Fibroblast of lung (primary cell): ENCODE data around the gene PRKACB. TPM values are rescaled to one million over a fixed set of nuclear protein-coding genes. Genes with fewer than 3 reads are reported as not detected.

Experiments
- DNase-seq, 2 donors: peaks; one replicate each; pipeline versions ENCODE4 v3.0.0 to v3.0.0-alpha.2; 2010; ENCODE audit warnings: low read depth in 2 of 2
- H2AFZ ChIP-seq: 2 replicates; pipeline ENCODE4 v1.5.1; 2012; ENCODE audit warnings: low read length, control low read depth, inconsistent platforms
- H3K27ac ChIP-seq: 2 replicates; pipeline ENCODE4 v1.5.1; 2011; ENCODE audit warnings: low read length, control low read depth; ENCODE audit not compliant: insufficient read depth
- H3K27me3 ChIP-seq: 2 replicates; pipeline ENCODE4 v1.5.1; 2011; ENCODE audit warnings: mild to moderate bottlenecking, low read length; ENCODE audit not compliant: control insufficient read depth, insufficient read depth
- H3K36me3 ChIP-seq: 2 replicates; pipeline ENCODE4 v1.5.1; 2011; ENCODE audit warnings: low read length; ENCODE audit not compliant: control insufficient read depth, insufficient read depth
- H3K4me1 ChIP-seq: 2 replicates; pipeline ENCODE4 v1.5.1; 2011; ENCODE audit warnings: low read length; ENCODE audit not compliant: control insufficient read depth, insufficient read depth; ENCODE audit errors: extremely low read depth
- H3K4me2 ChIP-seq: 2 replicates; pipeline ENCODE4 v1.5.1; 2011; ENCODE audit warnings: low read length, control low read depth; ENCODE audit not compliant: insufficient read depth; ENCODE audit errors: extremely low read depth
- H3K4me3 ChIP-seq, 4 experiments: fragments of 200-600 bp in 1 of 4; sonication (generic) in 1 of 4; replicated peaks in 1 of 4; 2 replicates each; pipeline ENCODE4 v1.5.1; 2011 to 2016; ENCODE audit warnings: low read length in 4 of 4, low read depth in 3 of 4, mild to moderate bottlenecking in 3 of 4, control low read depth in 2 of 4, inconsistent platforms in 1 of 4, mixed read lengths in 1 of 4; ENCODE audit not compliant: insufficient read depth in 1 of 4; ENCODE audit errors: control extremely low read depth in 1 of 4
- H3K79me2 ChIP-seq: 2 replicates; pipeline ENCODE4 v1.5.1; 2012; ENCODE audit warnings: mild to moderate bottlenecking, low read length, inconsistent platforms; ENCODE audit not compliant: control insufficient read depth, insufficient read depth
- H3K9ac ChIP-seq: 2 replicates; pipeline ENCODE4 v1.5.1; 2011; ENCODE audit warnings: mild to moderate bottlenecking, low read length, control low read depth; ENCODE audit not compliant: insufficient read depth
- H3K9me3 ChIP-seq: 2 replicates; pipeline ENCODE4 v1.5.1; 2012; ENCODE audit warnings: low read depth, low read length; ENCODE audit not compliant: control insufficient read depth, insufficient read depth
- H4K20me1 ChIP-seq: 2 replicates; pipeline ENCODE4 v1.5.1; 2011; ENCODE audit warnings: low read length; ENCODE audit not compliant: control insufficient read depth, insufficient read depth; ENCODE audit errors: extremely low read depth
- EZH2 ChIP-seq: IDR thresholded peaks from 2 replicates; pipeline ENCODE4 v1.5.1; 2012; ENCODE audit warnings: low read length, control low read depth, mild to moderate bottlenecking; ENCODE audit errors: missing control alignments
- polyA plus RNA-seq, 2 donors: library from polyadenylated mRNA; depleted of rRNA in 1 of 2; stranded (reverse) in 1 of 2; unstranded in 1 of 2; fragments of >200 nt; gene quantifications; 2 replicates each; pipeline ENCODE4 v1.2.1, GENCODE V29; 2011 to 2012; ENCODE audit warnings: missing spikeins in 1 of 2
- total RNA-seq: library from RNA; depleted of rRNA; stranded (reverse); fragments of >200 nt; gene quantifications from 2 replicates; pipeline ENCODE4 v1.2.1, GENCODE V29; 2014
- TF ChIP-seq, protein P1 (sequence below), 2 donors: IDR thresholded peaks in 1 of 2; conservative IDR thresholded peaks in 1 of 2; 1 replicate in 1 of 2; 2 replicates in 1 of 2; pipeline ENCODE4 v1.5.1; 2011 to 2012; ENCODE audit warnings: low read length in 2 of 2, control low read depth in 1 of 2, inconsistent platforms in 1 of 2, low read depth in 1 of 2, mild to moderate bottlenecking in 1 of 2

The PRKACB gene
- total and polyA plus RNA-seq, 2 donors (not counting 1 experiment from before 2014, with no cell fraction given), result 22.0 to 32.6 TPM

DNA sequence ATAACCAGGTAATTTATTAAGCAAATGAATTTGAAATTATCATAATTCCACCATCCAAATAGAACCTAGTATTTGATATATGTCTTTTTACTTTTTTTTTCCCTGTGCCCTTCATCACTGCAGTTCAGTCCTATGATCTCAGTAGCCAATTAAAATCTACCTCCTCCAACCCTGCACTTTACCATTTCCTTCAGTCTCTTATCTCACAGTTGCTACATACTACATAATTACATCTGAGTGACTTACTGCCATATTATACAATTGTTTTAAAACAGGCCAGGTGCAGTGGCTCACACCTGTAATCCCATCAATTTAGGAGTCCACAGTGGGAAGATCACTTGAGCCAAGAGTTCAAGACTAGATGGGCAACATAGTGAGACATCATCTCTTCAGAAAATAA is 73.2 kb downstream of the PRKACB start:
- no peaks in the 10 kb centered on the region for H3K4me1 ChIP-seq
- no peak for DNase-seq
- no peaks in the 10 kb centered on the region for H3K79me2 ChIP-seq
- no peak overlapping the region for H3K4me2 ChIP-seq
- H3K9ac ChIP-seq, result no peak overlapping the region
- H3K27ac ChIP-seq, result no peak overlapping the region
- no peaks in the 10 kb centered on the region for H3K9me3 ChIP-seq
- no peaks in the 10 kb centered on the region for H3K27me3 ChIP-seq
- no peaks in the 10 kb centered on the region for H3K36me3 ChIP-seq
- no peak for TF ChIP-seq EZH2
- no peak overlapping the region for H2AFZ ChIP-seq
- no peak overlapping the region for H3K4me3 ChIP-seq
- H4K20me1 ChIP-seq, result no peaks in the 10 kb centered on the region

DNA sequence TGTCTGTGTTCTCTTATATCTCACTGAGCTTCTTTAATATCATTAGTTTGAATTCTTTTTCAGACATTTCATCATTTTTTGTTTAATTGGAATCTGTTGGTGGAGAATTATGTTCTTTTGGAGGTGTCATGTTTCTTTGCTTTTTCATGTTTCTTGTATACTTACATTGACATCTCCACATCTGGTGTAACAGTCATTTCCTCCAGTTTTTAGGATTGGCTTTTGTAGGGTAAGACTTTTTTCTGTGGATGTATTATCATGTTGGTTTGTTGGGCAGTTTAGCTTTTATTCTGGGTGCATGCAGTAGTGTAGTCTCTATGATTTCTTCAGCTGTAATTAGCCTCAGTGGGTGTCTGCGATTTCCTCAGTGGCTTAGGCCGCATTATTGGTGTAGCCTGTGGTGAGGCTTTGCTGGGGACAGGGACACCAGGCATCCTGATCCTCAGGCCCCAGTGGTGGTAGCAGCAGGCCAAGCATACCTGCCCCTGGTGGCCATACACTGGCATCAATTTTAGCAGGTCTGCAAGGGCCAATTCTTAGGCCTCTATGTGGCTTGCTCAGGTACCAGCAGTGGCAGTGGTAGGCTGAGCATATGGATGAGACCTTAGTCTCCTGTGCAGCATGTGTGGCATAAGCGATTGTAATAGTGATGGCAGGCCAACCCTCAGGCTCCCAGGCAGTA is 79.8 kb downstream of the PRKACB start:
- no peak overlapping the region for H2AFZ ChIP-seq
- no peaks in the 10 kb centered on the region for H3K9me3 ChIP-seq
- peak in 1 of 2 donors; percentile 11 for DNase-seq
- H3K4me3 ChIP-seq, result no peak overlapping the region
- no peaks in the 10 kb centered on the region for H3K27me3 ChIP-seq
- no peaks in the 10 kb centered on the region for H4K20me1 ChIP-seq
- H3K4me2 ChIP-seq, result no peak overlapping the region
- H3K4me1 ChIP-seq, result no peaks in the 10 kb centered on the region
- TF ChIP-seq, protein P1, sequence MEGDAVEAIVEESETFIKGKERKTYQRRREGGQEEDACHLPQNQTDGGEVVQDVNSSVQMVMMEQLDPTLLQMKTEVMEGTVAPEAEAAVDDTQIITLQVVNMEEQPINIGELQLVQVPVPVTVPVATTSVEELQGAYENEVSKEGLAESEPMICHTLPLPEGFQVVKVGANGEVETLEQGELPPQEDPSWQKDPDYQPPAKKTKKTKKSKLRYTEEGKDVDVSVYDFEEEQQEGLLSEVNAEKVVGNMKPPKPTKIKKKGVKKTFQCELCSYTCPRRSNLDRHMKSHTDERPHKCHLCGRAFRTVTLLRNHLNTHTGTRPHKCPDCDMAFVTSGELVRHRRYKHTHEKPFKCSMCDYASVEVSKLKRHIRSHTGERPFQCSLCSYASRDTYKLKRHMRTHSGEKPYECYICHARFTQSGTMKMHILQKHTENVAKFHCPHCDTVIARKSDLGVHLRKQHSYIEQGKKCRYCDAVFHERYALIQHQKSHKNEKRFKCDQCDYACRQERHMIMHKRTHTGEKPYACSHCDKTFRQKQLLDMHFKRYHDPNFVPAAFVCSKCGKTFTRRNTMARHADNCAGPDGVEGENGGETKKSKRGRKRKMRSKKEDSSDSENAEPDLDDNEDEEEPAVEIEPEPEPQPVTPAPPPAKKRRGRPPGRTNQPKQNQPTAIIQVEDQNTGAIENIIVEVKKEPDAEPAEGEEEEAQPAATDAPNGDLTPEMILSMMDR (conservative IDR thresholded peaks at IDR 0.05 in 1 of 2, IDR thresholded peaks at IDR 0.05 in 1 of 2; ENCODE audit: low read depth in 1 of 2, low read length in 2 of 2), result no peak
- no peak for TF ChIP-seq EZH2
- H3K79me2 ChIP-seq, result no peaks in the 10 kb centered on the region
- H3K9ac ChIP-seq, result no peak overlapping the region
- H3K27ac ChIP-seq, result no peak overlapping the region
- no peaks in the 10 kb centered on the region for H3K36me3 ChIP-seq

- Histone ChIP-seq H4K20me1 (no peaks in the 10 kb centered on the region), H3K9me3 (no peaks in the 10 kb centered on the region), H3K27ac (no peak overlapping the region), H3K36me3 (no peaks in the 10 kb centered on the region), H3K4me1 (no peaks in the 10 kb centered on the region), H3K9ac (no peak overlapping the region), H3K79me2 (no peaks in the 10 kb centered on the region), H3K27me3 (no peaks in the 10 kb centered on the region), H3K4me2 (no peak overlapping the region), H3K4me3 (no peak overlapping the region), H2AFZ (no peak overlapping the region)
- DNase-seq, result no peak
- TF ChIP-seq, protein P1 (conservative IDR thresholded peaks at IDR 0.05 in 1 of 2, IDR thresholded peaks at IDR 0.05 in 1 of 2; ENCODE audit: low read depth in 1 of 2, low read length in 2 of 2), result no peak
- no peak for TF ChIP-seq EZH2
Observed at GRCh38 chr1:84224905-84225304, 80.8 kb downstream of the PRKACB start.
